Mesenchymal stem cell (in vitro differentiated cells and primary cell): ENCODE data around the gene SCGB1D4.

Source experiments
- DNase-seq: peaks from one replicate; pipeline ENCODE4 v3.0.0-alpha.2; 2013
- H2AFZ ChIP-seq: one replicate; pipeline ENCODE4 v1.6.1; 2013; ENCODE audit warnings: low read depth, mild to moderate bottlenecking, control low read depth, inconsistent platforms, low read length, moderate library complexity
- H2AK5ac ChIP-seq: 2 replicates; pipeline ENCODE4 v1.6.1; 2013; ENCODE audit warnings: low read length, moderate library complexity, mild to moderate bottlenecking, inconsistent platforms; ENCODE audit not compliant: severe bottlenecking
- H2BK120ac ChIP-seq: one replicate; pipeline ENCODE4 v1.6.1; 2013; ENCODE audit warnings: low read depth, mild to moderate bottlenecking, inconsistent platforms, low read length, moderate library complexity
- H2BK12ac ChIP-seq, 2 experiments: one replicate each; pipeline ENCODE4 v1.6.1; 2013; ENCODE audit warnings: inconsistent platforms in 2 of 2, low read length in 2 of 2, mild to moderate bottlenecking in 2 of 2, moderate library complexity in 2 of 2, control low read depth in 1 of 2
- H2BK15ac ChIP-seq: one replicate; pipeline ENCODE4 v1.6.1; 2013; ENCODE audit warnings: mild to moderate bottlenecking, low read depth, inconsistent platforms; ENCODE audit not compliant: poor library complexity, severe bottlenecking
- H2BK5ac ChIP-seq: 2 replicates; pipeline ENCODE4 v1.6.1; 2013; ENCODE audit warnings: low read depth, mild to moderate bottlenecking, low read length, control low read depth, inconsistent platforms; ENCODE audit not compliant: poor library complexity, severe bottlenecking
- H3K14ac ChIP-seq, 2 experiments: one replicate each; pipeline ENCODE4 v1.6.1; 2013; ENCODE audit warnings: inconsistent platforms in 2 of 2, low read length in 2 of 2, control low read depth in 1 of 2, mild to moderate bottlenecking in 1 of 2, moderate library complexity in 1 of 2
- H3K18ac ChIP-seq, 2 experiments: one replicate each; pipeline ENCODE4 v1.6.1; 2013; ENCODE audit warnings: inconsistent platforms in 2 of 2, low read length in 2 of 2, control low read depth in 1 of 2, low read depth in 1 of 2, mild to moderate bottlenecking in 1 of 2
- H3K23ac ChIP-seq, 2 experiments: one replicate each; pipeline ENCODE4 v1.6.1; 2013; ENCODE audit warnings: inconsistent platforms in 2 of 2, low read length in 2 of 2, mild to moderate bottlenecking in 2 of 2, moderate library complexity in 2 of 2, control low read depth in 1 of 2
- H3K27ac ChIP-seq: 2 replicates; pipeline ENCODE4 v1.5.1; 2013; ENCODE audit warnings: mild to moderate bottlenecking, moderate library complexity, low read length, control low read depth, inconsistent platforms; ENCODE audit not compliant: poor library complexity, severe bottlenecking
- H3K27me3 ChIP-seq, 2 experiments: 2 replicates each; pipeline versions ENCODE4 v1.6.1 to v1.7.0; 2013; ENCODE audit warnings: low read length in 2 of 2, mild to moderate bottlenecking in 2 of 2, moderate library complexity in 2 of 2, control low read depth in 1 of 2, inconsistent platforms in 1 of 2; ENCODE audit not compliant: control insufficient read depth in 1 of 2, insufficient read depth in 1 of 2
- H3K36me3 ChIP-seq, 2 experiments: 2 replicates each; pipeline versions ENCODE4 v1.6.1 to v1.7.0; 2013; ENCODE audit warnings: low read length in 2 of 2, control low read depth in 1 of 2, inconsistent platforms in 1 of 2, low read depth in 1 of 2, mild to moderate bottlenecking in 1 of 2; ENCODE audit not compliant: insufficient read depth in 2 of 2, control insufficient read depth in 1 of 2
- H3K4ac ChIP-seq, 2 experiments: one replicate each; pipeline ENCODE4 v1.6.1; 2013; ENCODE audit warnings: inconsistent platforms in 2 of 2, low read length in 2 of 2, mild to moderate bottlenecking in 2 of 2, moderate library complexity in 2 of 2, control low read depth in 1 of 2, low read depth in 1 of 2
- H3K4me1 ChIP-seq: 2 replicates; pipeline ENCODE4 v1.6.1; 2013; ENCODE audit warnings: low read depth, low read length, control low read depth; ENCODE audit not compliant: control insufficient read depth, insufficient read depth
- H3K4me2 ChIP-seq: 2 replicates; pipeline ENCODE4 v1.6.1; 2013; ENCODE audit warnings: low read length, mild to moderate bottlenecking, inconsistent platforms; ENCODE audit not compliant: poor library complexity, severe bottlenecking
- H3K4me3 ChIP-seq, 2 experiments: 2 replicates each; pipeline versions ENCODE4 v1.5.1 to v1.7.0; 2013; ENCODE audit warnings: low read length in 2 of 2, mild to moderate bottlenecking in 2 of 2, control low read depth in 1 of 2, low read depth in 1 of 2; ENCODE audit not compliant: insufficient read depth in 1 of 2
- H3K79me1 ChIP-seq: replicated peaks from 2 replicates; pipeline ENCODE4 v1.6.1; 2013; ENCODE audit warnings: mild to moderate bottlenecking, control low read depth, low read length, inconsistent platforms; ENCODE audit not compliant: poor library complexity, severe bottlenecking
- H3K9ac ChIP-seq: 2 replicates; pipeline ENCODE4 v1.7.0; 2013; ENCODE audit warnings: mild to moderate bottlenecking, low read length, moderate library complexity
- H3K9me3 ChIP-seq: 2 replicates; pipeline ENCODE4 v1.7.0; 2013; ENCODE audit warnings: mild to moderate bottlenecking, low read length; ENCODE audit not compliant: control insufficient read depth
- H4K8ac ChIP-seq: one replicate; pipeline ENCODE4 v1.6.1; 2013; ENCODE audit warnings: inconsistent platforms, mild to moderate bottlenecking, low read length, moderate library complexity
- H4K91ac ChIP-seq: one replicate; pipeline ENCODE4 v1.6.1; 2013; ENCODE audit warnings: mild to moderate bottlenecking, low read length, inconsistent platforms
- WGBS: methylation state at CpG from one replicate; pipeline ENCODE4 v1.1.7; 2013; ENCODE audit warnings: mixed read lengths; 5-methylcytosine and 5-hydroxymethylcytosine counted together

The SCGB1D4 gene

GRCh38 chr11:62264004-62264403 is 34.9 kb downstream of the SCGB1D4 start:
- no peaks in the 10 kb centered on the region for H3K79me1 ChIP-seq
- 53% methylated on average over 1 of the region's 1 CpG for WGBS

GRCh38 chr11:62260261-62260953 is 38.5 kb downstream of the SCGB1D4 start:
- no peak overlapping the region for H3K14ac ChIP-seq
- H2BK12ac ChIP-seq: no peak overlapping the region
- H2AK5ac ChIP-seq: no peak overlapping the region
- no peak overlapping the region for H3K9ac ChIP-seq
- no peaks in the 10 kb centered on the region for H3K36me3 ChIP-seq
- no peaks in the 10 kb centered on the region for H3K4me1 ChIP-seq
- WGBS: 75% methylated on average over 6 of the region's 6 CpGs
- no peak overlapping the region for H2AFZ ChIP-seq
- no peak overlapping the region for H3K23ac ChIP-seq
- no peak overlapping the region for H2BK15ac ChIP-seq
- no peak overlapping the region for H4K8ac ChIP-seq
- peaks cover 17 to 20% of the 10 kb centered on the region in 2 experiments for H3K27me3 ChIP-seq
- no peaks in the 10 kb centered on the region for H3K79me1 ChIP-seq
- no peak overlapping the region for H3K27ac ChIP-seq
- no peak overlapping the region for H3K4me3 ChIP-seq
- no peak overlapping the region for H3K4ac ChIP-seq
- H2BK120ac ChIP-seq: no peak overlapping the region
- DNase-seq: no peak
- no peaks in the 10 kb centered on the region for H3K9me3 ChIP-seq
- H3K18ac ChIP-seq: no peak overlapping the region
- H3K4me2 ChIP-seq: no peak overlapping the region
- H2BK5ac ChIP-seq: no peak overlapping the region
- no peak overlapping the region for H4K91ac ChIP-seq

More at GRCh38 chr11:62264004-62264403, 34.9 kb downstream of the SCGB1D4 start:
- DNase-seq: no peak
- Histone ChIP-seq H3K9me3 (no peaks in the 10 kb centered on the region), H3K18ac (no peak overlapping the region), H3K14ac (no peak overlapping the region), H4K91ac (no peak overlapping the region), H2BK15ac (no peak overlapping the region), H3K4me1 (no peaks in the 10 kb centered on the region), H2BK120ac (no peak overlapping the region), H3K27me3 (peaks cover 17 to 26% of the 10 kb centered on the region in 2 experiments), H3K27ac (no peak overlapping the region), H4K8ac (no peak overlapping the region), H2AFZ (no peak overlapping the region), H2AK5ac (no peak overlapping the region), H3K4ac (no peak overlapping the region), H3K4me2 (no peak overlapping the region), H3K4me3 (no peak overlapping the region), H3K23ac (no peak overlapping the region), H3K36me3 (no peaks in the 10 kb centered on the region), H2BK5ac (no peak overlapping the region), H2BK12ac (no peak overlapping the region), H3K9ac (no peak overlapping the region)

- Histone ChIP-seq H3K23ac (no peak overlapping the region), H2AFZ (no peak overlapping the region), H4K91ac (no peak overlapping the region), H3K4ac (no peak overlapping the region), H3K27me3 (peaks cover 11 to 12% of the 10 kb centered on the region in 2 experiments), H3K27ac (no peak overlapping the region), H4K8ac (no peak overlapping the region), H3K4me2 (no peak overlapping the region), H3K18ac (no peak overlapping the region), H2BK15ac (no peak overlapping the region), H3K14ac (no peak overlapping the region), H2BK5ac (no peak overlapping the region), H3K4me3 (no peak overlapping the region), H3K36me3 (no peaks in the 10 kb centered on the region), H3K9me3 (peaks cover 26% of the 10 kb centered on the region), H2AK5ac (no peak overlapping the region), H2BK12ac (no peak overlapping the region), H3K79me1 (no peaks in the 10 kb centered on the region), H3K9ac (no peak overlapping the region), H2BK120ac (no peak overlapping the region), H3K4me1 (no peaks in the 10 kb centered on the region)
- DNase-seq: no peak
- WGBS: 82% methylated on average over 1 of the region's 2 CpGs
Measured at GRCh38 chr11:62256281-62256680, 42.6 kb downstream of the SCGB1D4 start.

GRCh38 chr11:62253999-62254542 is 44.8 kb downstream of the SCGB1D4 start:
- Histone ChIP-seq H3K79me1 (no peaks in the 10 kb centered on the region), H2BK5ac (no peak overlapping the region), H3K27me3 (no peaks in the 10 kb centered on the region), H3K36me3 (no peaks in the 10 kb centered on the region), H2AFZ (no peak overlapping the region), H2BK12ac (no peak overlapping the region), H3K23ac (no peak overlapping the region), H3K4me1 (no peaks in the 10 kb centered on the region), H4K91ac (no peak overlapping the region), H4K8ac (no peak overlapping the region), H3K4ac (no peak overlapping the region), H3K4me3 (no peak overlapping the region), H3K14ac (no peak overlapping the region), H3K4me2 (no peak overlapping the region), H2AK5ac (no peak overlapping the region), H3K9me3 (peaks cover 39% of the 10 kb centered on the region), H2BK120ac (no peak overlapping the region), H3K18ac (no peak overlapping the region), H3K27ac (no peak overlapping the region), H3K9ac (no peak overlapping the region), H2BK15ac (no peak overlapping the region)
- no peak for DNase-seq
- 65% methylated on average over 1 of the region's 3 CpGs for WGBS
